GM18951 (cell line): ENCODE data around the gene NRDC.
"Not testable (repeated sequence)": the region's sequence is repeated elsewhere in the genome, so short reads cannot be mapped to it uniquely, and the experiment has no call there.

Experiments used
- POLR2A ChIP-seq: IDR thresholded peaks from 4 replicates; pipeline ENCODE4 v1.6.1; 2011; ENCODE audit warnings: mild to moderate bottlenecking; ENCODE audit not compliant: insufficient read length, insufficient read depth; ENCODE audit errors: extremely low read depth
- in situ Hi-C: fragments of 300-500 bp; cut with MboI; formaldehyde crosslinking; loops from one replicate; pipeline ENCODE4 v1.12.0; 2022; ENCODE audit warnings: low sequenced_read_pairs, mixed read lengths, inconsistent platforms; ENCODE audit not compliant: unreplicated experiment

The NRDC gene

DNA sequence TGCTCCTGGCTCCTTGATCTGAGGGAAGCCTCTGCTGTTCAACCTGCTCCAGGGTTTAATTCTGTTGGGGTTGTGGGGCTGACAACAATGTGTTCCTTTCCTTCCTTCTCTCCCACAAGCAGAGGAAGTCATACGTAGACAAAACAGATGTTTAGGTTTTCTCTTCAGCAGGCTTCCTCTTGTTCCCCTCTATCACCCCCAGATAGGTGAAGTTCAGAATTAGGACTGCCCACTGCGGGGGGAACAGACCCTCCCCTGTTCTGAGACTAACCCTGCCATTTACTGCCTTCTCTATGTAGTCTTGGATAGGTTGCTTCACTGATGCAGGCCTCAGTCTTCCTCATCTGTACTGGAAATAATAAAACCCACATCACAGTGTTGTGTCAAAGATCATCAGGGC lies 30.0 kb upstream of the NRDC start:
- in situ Hi-C loops = no loop called here
- no peak for TF ChIP-seq POLR2A

DNA sequence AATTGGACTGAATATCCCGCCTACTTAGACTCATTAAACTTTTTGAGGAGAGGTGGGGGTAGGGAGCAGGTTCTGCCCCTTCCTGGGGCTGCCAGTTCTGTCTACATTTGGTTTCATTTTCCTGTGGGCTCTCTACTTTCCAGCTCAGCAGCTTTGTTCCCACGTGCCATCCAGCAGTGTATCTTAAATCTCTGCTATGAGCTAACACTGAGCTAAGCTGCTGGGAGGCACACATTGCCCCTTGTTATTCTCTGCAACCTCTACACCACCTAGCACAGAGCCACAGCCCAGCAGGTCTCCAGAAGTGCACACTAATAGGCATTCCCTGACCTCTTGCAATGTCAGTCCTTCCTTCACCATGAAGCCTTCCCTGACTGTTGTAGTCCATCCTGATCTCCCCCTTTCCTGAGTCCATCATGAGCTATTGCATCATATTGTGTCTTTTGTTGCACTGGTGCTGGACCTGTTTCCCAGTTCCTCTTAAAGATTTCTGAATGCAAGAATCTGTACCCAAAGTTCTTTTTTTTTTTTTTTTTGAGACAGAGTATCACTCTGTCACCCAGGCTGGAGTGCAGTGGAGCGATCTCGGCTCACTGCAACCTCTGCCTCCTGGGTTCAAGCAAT lies 28.7 kb upstream of the NRDC start:
- in situ Hi-C loops = no loop called here

DNA sequence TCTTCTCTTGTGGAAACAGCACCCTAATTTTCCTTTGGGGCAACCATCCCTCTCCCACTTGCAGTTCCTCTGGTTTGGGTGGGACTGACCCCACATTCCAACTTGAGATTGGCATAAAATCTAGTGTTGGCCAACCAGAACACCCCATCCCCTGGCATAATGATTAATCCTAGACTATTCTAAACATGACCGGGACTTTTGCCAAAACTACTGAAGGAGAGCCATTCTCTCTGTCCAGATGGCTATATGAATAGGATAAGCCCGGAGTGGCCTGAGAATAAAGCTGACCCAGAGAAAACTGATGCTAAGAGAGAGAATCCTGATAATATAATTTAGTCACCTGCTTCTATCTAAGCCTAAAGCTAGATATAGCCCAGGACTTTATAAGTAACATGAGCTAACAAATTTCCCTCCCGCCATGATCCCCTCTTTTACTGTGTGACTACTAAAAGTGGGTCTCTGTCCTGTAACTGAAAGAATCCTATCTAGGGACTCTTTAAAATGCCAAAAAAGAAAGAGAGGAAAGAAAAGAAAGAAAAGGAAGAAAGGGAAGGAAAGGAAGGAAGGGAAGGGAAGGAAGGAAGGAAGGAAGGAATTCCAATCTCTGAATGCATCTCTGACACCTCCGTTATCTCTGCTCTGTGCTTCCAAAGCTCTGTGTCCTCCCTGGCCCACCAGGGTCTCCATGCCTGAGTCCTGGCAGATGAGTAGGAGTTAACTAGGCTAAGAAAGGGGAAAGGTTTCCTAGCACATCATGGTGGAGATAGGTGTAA lies 28.0 kb upstream of the NRDC start:
- TF ChIP-seq POLR2A = no peak
- in situ Hi-C loops = no loop called here

More for the DNA sequence above, 28.7 kb upstream of the NRDC start:
- no peak for TF ChIP-seq POLR2A

DNA sequence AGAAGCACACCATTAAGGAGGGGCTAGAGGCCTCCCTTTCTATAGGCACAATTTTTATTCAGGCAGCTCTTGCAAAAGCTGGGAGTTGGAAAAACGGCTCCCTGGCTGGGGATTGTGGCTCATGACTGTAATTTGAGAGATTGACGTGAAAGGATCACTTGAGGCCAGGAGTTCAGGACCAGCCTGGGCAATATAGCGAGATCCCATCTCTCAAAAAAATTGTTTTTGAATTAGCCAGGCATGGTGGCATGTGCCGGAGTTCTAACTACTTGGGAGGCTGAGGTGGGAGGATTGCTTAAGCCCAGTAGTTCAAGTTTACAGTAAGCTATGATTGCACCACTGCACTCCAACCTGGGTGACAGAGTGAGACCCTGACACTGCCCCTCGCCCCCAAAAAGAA lies 23.9 kb upstream of the NRDC start:
- TF ChIP-seq POLR2A = no peak
- in situ Hi-C loops = no loop called here

DNA sequence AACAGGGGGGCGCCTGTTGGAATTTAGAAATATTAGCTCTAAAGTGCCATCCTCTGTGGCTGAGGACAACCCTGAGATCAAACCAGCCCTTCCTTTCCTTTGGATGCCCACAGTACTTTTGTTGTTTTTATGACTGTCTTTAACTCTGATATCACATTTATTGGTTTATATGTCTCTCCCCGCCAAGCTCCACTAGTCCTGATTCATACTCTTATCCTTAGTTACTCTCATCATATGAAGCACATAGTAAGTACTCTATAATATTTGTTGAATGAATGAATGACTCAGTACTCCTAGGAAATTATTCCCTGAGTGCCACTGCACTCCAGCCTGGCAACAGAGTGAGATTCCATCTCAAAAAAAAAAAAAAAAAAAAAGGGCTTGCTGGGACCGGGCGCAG lies 22.6 kb upstream of the NRDC start:
- TF ChIP-seq POLR2A = no peak

DNA sequence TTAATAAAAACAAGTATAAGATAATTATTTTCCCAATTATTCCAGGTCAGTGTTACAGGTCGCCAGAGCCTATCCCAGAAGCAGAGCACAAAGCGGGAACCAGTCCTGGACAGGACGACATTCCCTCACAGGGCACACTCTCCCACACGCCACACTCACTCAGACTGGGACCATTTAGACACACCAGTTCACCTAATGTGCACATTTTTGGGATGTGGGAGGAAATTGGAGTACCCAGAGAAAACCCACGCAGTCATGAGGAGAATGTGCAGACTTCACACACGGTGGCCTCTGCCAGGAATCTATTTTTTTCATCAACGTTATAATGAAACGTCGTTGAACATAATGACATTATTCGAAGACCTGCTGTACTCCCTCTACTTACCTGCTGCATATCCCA lies 20.5 kb upstream of the NRDC start:
- in situ Hi-C loops = no loop called here
- no peak for TF ChIP-seq POLR2A

More for the DNA sequence above, 22.6 kb upstream of the NRDC start:
- in situ Hi-C loops = no loop called here

DNA sequence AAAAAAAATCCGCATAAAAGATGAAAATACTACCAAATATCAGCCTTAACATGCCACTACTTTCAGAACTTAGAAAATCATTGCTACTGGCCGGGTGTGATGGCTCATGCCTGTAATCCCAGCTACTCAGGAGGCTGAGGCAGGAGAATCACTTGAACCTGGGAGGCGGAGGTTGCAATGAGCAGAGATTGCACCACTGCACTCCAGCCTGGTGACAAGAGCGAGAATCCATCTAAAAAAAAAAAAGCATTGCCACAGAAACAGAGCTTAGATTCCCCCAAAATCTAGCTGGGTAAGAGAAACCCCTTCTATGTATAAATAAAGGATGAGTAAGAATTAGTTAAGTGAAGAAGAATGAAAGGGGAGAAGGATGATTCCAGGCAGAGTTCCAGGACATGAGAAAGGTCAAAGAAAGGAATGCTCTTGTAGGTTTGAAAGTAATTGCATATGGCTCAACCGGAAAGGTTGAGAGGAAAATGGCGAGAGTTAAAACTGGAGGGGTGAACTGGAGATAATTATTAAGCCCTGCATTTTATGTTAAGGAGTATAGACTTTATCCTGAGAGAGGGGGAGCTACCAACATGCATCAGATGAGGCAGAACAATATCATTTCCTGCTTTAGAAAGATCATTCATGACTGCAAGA lies 19.7 kb upstream of the NRDC start:
- in situ Hi-C loops = no loop called here
- no peak for TF ChIP-seq POLR2A

DNA sequence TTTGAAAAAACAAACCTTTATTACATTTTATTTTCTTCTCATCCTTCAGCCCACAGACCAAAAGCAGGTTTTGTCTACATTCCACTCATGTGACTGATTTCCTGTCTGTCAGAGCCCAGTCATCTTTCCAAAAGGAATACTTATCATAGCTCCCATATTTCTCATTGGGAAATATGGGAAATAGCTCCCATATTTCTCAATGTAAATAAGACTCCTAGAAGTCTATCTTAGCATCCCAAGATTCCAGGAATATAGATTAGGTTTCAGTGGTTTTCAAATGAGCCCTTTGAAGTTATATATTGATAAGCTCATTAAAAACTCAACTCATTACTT lies 19.1 kb upstream of the NRDC start:
- in situ Hi-C loops = no loop called here
- TF ChIP-seq POLR2A = no peak

DNA sequence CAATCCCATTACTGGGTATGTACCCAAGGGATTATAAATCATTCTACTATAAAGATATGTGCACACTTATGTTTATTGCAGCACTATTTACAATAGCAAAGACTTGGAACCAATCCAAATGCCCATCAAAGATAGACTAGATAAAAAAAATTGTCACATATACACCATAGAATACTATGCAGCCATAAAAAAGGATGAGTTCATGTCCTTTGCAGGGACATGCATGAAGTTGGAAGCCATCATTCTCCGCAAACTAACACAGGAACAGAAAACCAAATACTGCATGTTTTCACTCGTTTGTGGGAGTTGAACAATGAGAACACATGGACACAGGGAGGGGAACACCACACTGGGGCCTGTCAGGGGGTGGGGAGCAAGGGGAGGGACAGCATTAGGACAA lies 16.2 kb upstream of the NRDC start:
- in situ Hi-C loops = loop anchor here (5.0 kb wide), 1 partner anchor 103 kb away; no protein-coding TSS in a partner anchor

DNA sequence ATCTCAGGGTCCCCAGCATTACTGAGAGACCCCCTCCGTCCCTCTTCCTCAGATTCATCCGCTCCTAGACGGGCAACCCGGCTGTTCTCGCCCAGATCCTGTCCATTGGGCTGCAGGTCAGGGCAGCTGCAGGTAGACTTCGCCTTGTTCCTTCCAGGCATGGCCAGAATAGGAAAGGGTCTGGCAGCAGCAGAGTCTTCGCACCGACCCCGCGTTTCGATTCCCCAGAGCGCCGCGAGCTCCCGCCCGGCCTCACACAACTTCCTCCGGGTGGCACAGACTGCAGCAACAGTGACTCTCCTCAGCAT lies 265 bp downstream of the NRDC start:
- no peak for TF ChIP-seq POLR2A
- in situ Hi-C loops = no loop called here

DNA sequence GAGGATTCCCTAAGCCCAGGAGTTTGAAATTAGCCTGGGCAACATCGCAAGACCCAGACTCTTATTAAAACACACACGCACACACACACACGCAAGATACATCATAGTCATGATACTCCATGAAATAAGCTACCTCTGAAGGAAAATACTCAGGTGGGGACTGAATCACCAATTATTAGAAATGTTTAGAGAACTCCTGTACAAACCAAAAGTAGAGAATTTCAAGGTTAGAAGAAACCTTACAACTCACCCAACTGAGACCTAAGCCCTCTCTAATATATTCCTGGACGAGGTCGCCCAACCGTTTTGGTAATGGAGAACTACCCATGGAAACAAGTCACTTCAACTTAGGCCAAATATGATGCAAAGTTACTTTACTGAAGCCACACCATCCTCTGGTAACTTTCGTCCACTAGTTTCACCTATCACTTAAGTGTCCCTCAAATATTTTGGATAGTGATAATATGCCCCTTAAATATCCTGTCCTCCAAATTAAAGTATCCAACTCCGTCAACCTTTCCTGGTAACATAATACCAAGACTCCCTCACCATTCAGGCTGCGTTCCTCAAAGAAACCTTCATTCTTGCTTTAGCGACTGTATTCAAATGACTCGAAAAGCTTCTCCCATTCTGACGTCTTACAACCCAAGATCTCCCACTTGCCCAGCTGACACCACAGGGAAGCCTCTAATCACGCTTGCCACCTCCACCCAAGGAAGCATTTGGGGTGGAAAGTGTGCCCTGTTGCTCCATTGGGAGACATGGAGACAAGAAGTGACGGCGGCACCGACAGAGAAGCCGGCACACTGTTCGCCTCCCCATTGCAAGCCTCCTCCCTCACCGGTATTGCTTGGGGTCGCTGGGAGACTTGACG lies 856 bp downstream of the NRDC start:
- in situ Hi-C loops = no loop called here
- TF ChIP-seq POLR2A = no peak

DNA sequence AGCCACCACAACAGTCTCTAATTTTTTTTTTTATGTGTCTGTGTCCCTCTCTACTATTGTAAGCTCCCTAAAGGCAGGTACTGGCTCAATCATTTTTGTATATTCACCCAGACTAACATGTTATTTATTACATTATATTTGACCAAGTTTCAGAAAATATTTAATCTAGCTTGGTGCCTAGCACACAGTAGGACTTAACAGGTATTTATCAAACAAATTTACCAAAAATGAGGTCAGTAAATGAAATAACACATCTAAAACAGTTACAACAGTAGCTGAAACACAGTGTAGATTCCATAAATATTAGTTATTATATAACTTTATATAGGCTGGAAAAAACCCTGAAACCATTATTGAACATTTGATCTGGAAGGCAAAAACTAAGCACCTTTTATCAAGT lies 2.7 kb downstream of the NRDC start:
- in situ Hi-C loops = no loop called here
- no peak for TF ChIP-seq POLR2A

DNA sequence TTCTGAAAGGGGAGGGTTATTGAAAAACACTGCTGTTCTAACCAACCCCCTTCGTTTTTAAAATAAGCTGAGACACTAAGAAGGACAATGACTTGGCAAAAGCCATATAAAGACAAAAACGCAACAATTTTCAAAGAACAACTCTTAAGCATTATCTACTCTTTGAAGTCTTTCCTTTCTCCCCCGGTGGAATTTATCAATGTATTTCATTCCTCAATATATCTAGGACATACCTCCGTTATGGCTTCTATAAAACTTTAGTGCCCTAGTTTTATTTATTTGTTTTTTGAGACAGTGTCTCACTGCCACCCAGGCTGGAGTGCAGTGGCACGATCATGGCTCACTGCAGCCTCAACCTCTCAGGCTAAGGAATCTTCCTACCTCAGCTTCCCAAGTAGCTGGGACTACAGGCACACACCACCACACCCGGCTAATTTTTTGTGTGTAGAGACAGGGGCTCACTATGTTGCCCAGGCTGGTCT lies 3.2 kb downstream of the NRDC start:
- in situ Hi-C loops = no loop called here
- no peak for TF ChIP-seq POLR2A

DNA sequence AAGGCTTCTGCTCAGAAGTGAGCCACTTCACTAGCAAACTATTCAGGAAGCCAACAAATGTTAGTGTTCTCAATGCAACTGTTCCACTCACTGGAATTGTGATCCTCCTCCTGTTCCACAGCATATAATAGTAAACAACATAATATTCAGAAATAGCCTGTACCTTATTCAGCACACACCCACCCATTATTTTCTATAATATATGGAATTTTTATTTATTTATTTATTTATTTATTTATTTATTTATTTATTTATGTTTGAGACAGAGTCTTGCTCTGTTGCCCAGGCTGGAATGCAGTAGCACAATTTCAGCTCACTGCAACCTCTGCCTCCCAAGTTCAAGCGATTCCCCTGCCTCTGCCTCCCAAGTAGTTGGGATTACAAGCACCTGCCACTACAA lies 5.3 kb downstream of the NRDC start:
- in situ Hi-C loops = not testable (repeated sequence)
